HCT116 (cell line): ENCODE data around the gene ZNF554. TPM values are rescaled to one million over a fixed set of nuclear protein-coding genes. Genes with fewer than 3 reads are reported as not detected.

Experiments
- ATAC-seq: fragments of 200-7000 bp; cut with Tn5 transposase; 2 replicates; pipeline ENCODE4 v1.9.1; 2020; ENCODE audit warnings: mild to moderate bottlenecking, moderate library complexity
- BruUV-seq: library from RNA; stranded (reverse); fragments of 400-500 nt; replicated peaks from 2 replicates; lab custom pipeline; 2021; lab: Mats Ljungman, UMichigan
- CTCF ChIA-PET: fragments of 300-600 bp; sonication (Branson Sonifier 250); formaldehyde crosslinking; loops from one replicate; lab custom pipeline; 2021; ENCODE audit warnings: antibody characterized with exemption; lab: Charles Lee
- POLR2A ChIA-PET: fragments of 300-600, 350-600 bp; sonication (Branson Sonifier 250); formaldehyde crosslinking; loops from one replicate; lab custom pipeline; 2021; ENCODE audit warnings: antibody characterized with exemption; lab: Charles Lee
- RAD21 ChIA-PET, 2 experiments: fragments of 300-600 bp; sonication (Branson Sonifier 250); formaldehyde crosslinking; loops; one replicate each; lab custom pipeline; 2023; ENCODE audit warnings: low total read pairs in 2 of 2; ENCODE audit not compliant: uncharacterized antibody in 2 of 2, unreplicated experiment in 2 of 2, low non-redundant PET in 1 of 2; lab: Charles Lee
- DNase-seq: peaks from one replicate; pipeline ENCODE4 v3.0.0-alpha.2; 2010; ENCODE audit warnings: low read depth, low spot score
- H2AFZ ChIP-seq: fragments of 200-600 bp; shearing (Covaris generic), sonication (generic); 2 replicates; pipeline ENCODE4 v1.6.1; 2017; ENCODE audit warnings: low read depth, mixed run types, mixed read lengths, antibody characterized with exemption, low read length; ENCODE audit not compliant: poor library complexity, severe bottlenecking
- H3K27ac ChIP-seq: 2 replicates; pipeline ENCODE4 v1.5.1; 2012; ENCODE audit warnings: low read depth, low read length
- H3K27me3 ChIP-seq: fragments of 200-600 bp; sonication (generic); 2 replicates; pipeline ENCODE4 v1.6.1; 2016; ENCODE audit warnings: mixed run types, low read length, mixed read lengths; ENCODE audit not compliant: insufficient read depth
- H3K36me3 ChIP-seq, 2 experiments: fragments of 200-500 bp in 1 of 2; fragments of 200-600 bp in 1 of 2; sonication (Bioruptor generic) in 1 of 2; sonication (generic) in 1 of 2; 2 replicates each; pipeline versions ENCODE4 v1.5.1 to v1.6.1; 2014 to 2016; ENCODE audit warnings: low read length in 2 of 2, inconsistent platforms in 1 of 2, mixed read lengths in 1 of 2, mixed run types in 1 of 2; ENCODE audit not compliant: insufficient read depth in 2 of 2, control insufficient read depth in 1 of 2
- H3K4me1 ChIP-seq, 2 experiments: fragments of 200-600 bp in 1 of 2; sonication (generic) in 1 of 2; 2 replicates each; pipeline versions ENCODE4 v1.5.1 to v1.6.1; 2012 to 2017; ENCODE audit warnings: low read length in 2 of 2, inconsistent platforms in 1 of 2, mild to moderate bottlenecking in 1 of 2, mixed read lengths in 1 of 2, mixed run types in 1 of 2, moderate library complexity in 1 of 2; ENCODE audit not compliant: insufficient read depth in 2 of 2, control insufficient read depth in 1 of 2
- H3K4me2 ChIP-seq: fragments of 200-600 bp; sonication (generic); 2 replicates; pipeline ENCODE4 v1.6.1; 2017; ENCODE audit warnings: mixed run types, low read length, mixed read lengths
- H3K4me3 ChIP-seq, 2 experiments: fragments of 200-600 bp in 1 of 2; sonication (generic) in 1 of 2; replicated peaks in 1 of 2; 2 replicates each; pipeline ENCODE4 v1.5.1; 2011 to 2016; ENCODE audit warnings: low read length in 2 of 2, control low read depth in 1 of 2, low read depth in 1 of 2, mild to moderate bottlenecking in 1 of 2, mixed read lengths in 1 of 2, mixed run types in 1 of 2
- H3K79me2 ChIP-seq: fragments of 200-600 bp; sonication (generic); 2 replicates; pipeline ENCODE4 v1.6.1; 2017; ENCODE audit warnings: mild to moderate bottlenecking, mixed run types, low read length, moderate library complexity, mixed read lengths; ENCODE audit not compliant: insufficient read depth
- H3K9ac ChIP-seq: fragments of 200-600 bp; sonication (generic); 2 replicates; pipeline ENCODE4 v1.6.1; 2016; ENCODE audit warnings: low read length, mixed read lengths
- H3K9me2 ChIP-seq: fragments of 200-600 bp; sonication (generic), shearing (Covaris generic); 2 replicates; pipeline ENCODE4 v1.6.1; 2017; ENCODE audit warnings: mixed run types, mild to moderate bottlenecking, moderate library complexity; ENCODE audit not compliant: insufficient read depth
- H3K9me3 ChIP-seq, 2 experiments: fragments of 200-500 bp in 1 of 2; fragments of 200-600 bp in 1 of 2; sonication (Bioruptor generic) in 1 of 2; sonication (generic) in 1 of 2; 2 replicates each; pipeline ENCODE4 v1.6.1; 2014 to 2017; ENCODE audit warnings: low read length in 2 of 2, mixed read lengths in 2 of 2, inconsistent platforms in 1 of 2, low read depth in 1 of 2, mild to moderate bottlenecking in 1 of 2, mixed run types in 1 of 2, moderate library complexity in 1 of 2; ENCODE audit not compliant: control insufficient read depth in 1 of 2, insufficient read depth in 1 of 2
- H4K20me1 ChIP-seq: fragments of 200-600 bp; sonication (generic), shearing (Covaris generic); 2 replicates; pipeline ENCODE4 v1.6.1; 2017; ENCODE audit warnings: mixed run types, mild to moderate bottlenecking, moderate library complexity; ENCODE audit not compliant: insufficient read depth
- CBX3 ChIP-seq: IDR thresholded peaks from 2 replicates; pipeline ENCODE4 v1.6.1; 2012; ENCODE audit warnings: low read depth
- CEBPB ChIP-seq: IDR thresholded peaks from 2 replicates; pipeline ENCODE4 v1.6.1; 2012; ENCODE audit warnings: low read depth
- CTCF ChIP-seq, 3 experiments: fragments of 200-600 bp in 1 of 3; sonication (generic) in 1 of 3; IDR thresholded peaks in 2 of 3; conservative IDR thresholded peaks in 1 of 3; 2 replicates each; pipeline ENCODE4 v1.5.1; 2012 to 2017; ENCODE audit warnings: low read depth in 2 of 3, low read length in 2 of 3, antibody characterized with exemption in 1 of 3, borderline replicate concordance in 1 of 3, control low read depth in 1 of 3, mild to moderate bottlenecking in 1 of 3, mixed read lengths in 1 of 3, mixed run types in 1 of 3, moderate library complexity in 1 of 3; ENCODE audit not compliant: insufficient read depth in 1 of 3
- EGR1 ChIP-seq: IDR thresholded peaks from 2 replicates; pipeline ENCODE4 v1.6.1; 2012; ENCODE audit warnings: low read depth
- EZH2phosphoT487 ChIP-seq: fragments of 200-600 bp; IDR thresholded peaks from 2 replicates; pipeline ENCODE4 v1.6.1; 2018; ENCODE audit warnings: antibody characterized with exemption, borderline replicate concordance
- FOSL1 ChIP-seq: IDR thresholded peaks from 2 replicates; pipeline ENCODE4 v1.6.1; 2012; ENCODE audit warnings: low read depth
- JUND ChIP-seq: IDR thresholded peaks from 2 replicates; pipeline ENCODE4 v1.6.1; 2012
- POLR2A ChIP-seq: IDR thresholded peaks from 2 replicates; pipeline ENCODE4 v1.7.0; 2011; ENCODE audit warnings: borderline replicate concordance; ENCODE audit not compliant: insufficient read depth, insufficient read length; ENCODE audit errors: extremely low read depth
- RAD21 ChIP-seq: IDR thresholded peaks from 2 replicates; pipeline ENCODE4 v1.6.1; 2012; ENCODE audit warnings: low read depth, mild to moderate bottlenecking
- REST ChIP-seq: IDR thresholded peaks from 2 replicates; pipeline ENCODE4 v1.6.1; 2012; ENCODE audit warnings: low read depth
- SIN3A ChIP-seq: IDR thresholded peaks from 2 replicates; pipeline ENCODE4 v1.6.1; 2012; ENCODE audit warnings: low read depth
- SP1 ChIP-seq: IDR thresholded peaks from 2 replicates; pipeline ENCODE4 v1.6.1; 2012; ENCODE audit warnings: low read depth
- SRF ChIP-seq: IDR thresholded peaks from 2 replicates; pipeline ENCODE4 v1.6.1; 2012; ENCODE audit warnings: low read depth
- TCF7L2 ChIP-seq: IDR thresholded peaks from 2 replicates; pipeline ENCODE4 v1.7.0; 2011; ENCODE audit warnings: borderline replicate concordance, inconsistent platforms; ENCODE audit not compliant: insufficient read depth, insufficient read length; ENCODE audit errors: extremely low read depth
- YY1 ChIP-seq: IDR thresholded peaks from 2 replicates; pipeline ENCODE4 v1.6.1; 2011; ENCODE audit warnings: low read length, low read depth, moderate library complexity, mild to moderate bottlenecking; ENCODE audit not compliant: insufficient replicate concordance; ENCODE audit errors: extremely low read depth
- ZFX ChIP-seq: fragments of 450-650 bp; IDR thresholded peaks from 2 replicates; pipeline ENCODE4 v1.6.1; 2017
- intact Hi-C: fragments of 100-400 bp; cut with micrococcal nuclease; formaldehyde crosslinking; loops from 2 replicates; pipeline ENCODE4 v1.10.0; 2022
- total RNA-seq: library from RNA; stranded (reverse); gene quantifications from one replicate; pipeline ENCODE4 v1.2.1, GENCODE V29; 2021; ENCODE audit not compliant: unreplicated experiment
- TF ChIP-seq, protein P1 (sequence below): IDR thresholded peaks from 2 replicates; pipeline ENCODE4 v1.6.1; 2011; ENCODE audit warnings: mild to moderate bottlenecking, low read length, moderate library complexity; ENCODE audit not compliant: insufficient replicate concordance; ENCODE audit errors: extremely low read depth
- TF ChIP-seq, protein P2 (sequence below): IDR thresholded peaks from 2 replicates; pipeline ENCODE4 v1.6.1; 2012
- TF ChIP-seq, protein P3 (sequence below): IDR thresholded peaks from 2 replicates; pipeline ENCODE4 v1.6.1; 2012

Gene ZNF554
- total RNA-seq, 1 experiment from 2014 or later: 4.0 TPM

DNA sequence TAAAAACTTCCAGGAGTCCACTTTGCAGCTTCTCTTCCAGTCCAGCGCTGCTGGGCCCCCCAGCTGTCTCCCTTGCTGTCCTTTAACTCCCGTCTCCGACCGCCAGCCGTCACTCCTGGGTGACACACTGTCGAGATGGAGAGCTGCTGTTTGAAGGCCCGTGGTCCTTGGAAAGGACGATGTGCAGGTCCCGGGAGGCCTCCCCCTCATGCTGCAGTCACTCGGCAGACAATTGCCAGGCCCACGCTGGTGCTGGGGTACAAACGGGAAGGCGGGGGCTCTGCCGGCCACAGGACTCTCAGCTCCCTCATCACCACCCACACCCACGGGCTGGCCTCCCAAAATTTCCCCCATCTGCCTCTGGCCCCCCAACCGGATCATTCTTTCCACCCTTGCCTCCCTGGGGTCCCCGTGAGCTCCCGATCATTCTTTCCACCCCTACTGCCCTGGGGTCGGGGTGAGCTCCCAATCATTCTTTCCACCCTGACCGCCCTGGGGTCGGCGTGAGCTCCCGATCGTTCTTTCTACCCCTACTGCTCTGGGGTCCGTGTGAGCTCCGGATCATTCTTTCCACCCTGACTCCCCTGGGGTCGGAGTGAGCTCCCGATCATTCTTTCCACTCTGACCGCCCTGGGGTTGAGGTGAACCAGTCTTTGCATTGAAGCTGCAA is 16.0 kb upstream of the ZNF554 start:
- H3K9me3 ChIP-seq: no peaks in the 10 kb centered on the region
- no peak overlapping the region for H2AFZ ChIP-seq
- H3K9ac ChIP-seq: no peak overlapping the region
- H3K4me1 ChIP-seq: peaks cover 0 to 1% of the 10 kb centered on the region in 2 experiments; a peak in 2 of 4 replicates
- RAD21 ChIA-PET: no interaction called here
- no peaks in the 10 kb centered on the region for H4K20me1 ChIP-seq
- POLR2A ChIA-PET: no interaction called here
- no peak for TF ChIP-seq SIN3A
- TF ChIP-seq FOSL1: no peak
- TF ChIP-seq JUND: no peak
- TF ChIP-seq SP1: no peak
- TF ChIP-seq CTCF (IDR thresholded peaks at IDR 0.05 in 2 of 3, conservative IDR thresholded peaks at IDR 0.05 in 1 of 3; ENCODE audit: borderline replicate concordance in 1 of 3, insufficient read depth in 1 of 3, low read depth in 2 of 3, low read length in 2 of 3): no peak
- no peak for TF ChIP-seq TCF7L2
- no peak for TF ChIP-seq CBX3
- TF ChIP-seq YY1: no peak
- TF ChIP-seq SRF: no peak
- no peak for TF ChIP-seq CEBPB
- TF ChIP-seq EZH2phosphoT487: no peak
- no peak for TF ChIP-seq REST
- no peak for TF ChIP-seq ZFX
- no peak for TF ChIP-seq EGR1
- no peak for TF ChIP-seq RAD21
- TF ChIP-seq, protein P1, sequence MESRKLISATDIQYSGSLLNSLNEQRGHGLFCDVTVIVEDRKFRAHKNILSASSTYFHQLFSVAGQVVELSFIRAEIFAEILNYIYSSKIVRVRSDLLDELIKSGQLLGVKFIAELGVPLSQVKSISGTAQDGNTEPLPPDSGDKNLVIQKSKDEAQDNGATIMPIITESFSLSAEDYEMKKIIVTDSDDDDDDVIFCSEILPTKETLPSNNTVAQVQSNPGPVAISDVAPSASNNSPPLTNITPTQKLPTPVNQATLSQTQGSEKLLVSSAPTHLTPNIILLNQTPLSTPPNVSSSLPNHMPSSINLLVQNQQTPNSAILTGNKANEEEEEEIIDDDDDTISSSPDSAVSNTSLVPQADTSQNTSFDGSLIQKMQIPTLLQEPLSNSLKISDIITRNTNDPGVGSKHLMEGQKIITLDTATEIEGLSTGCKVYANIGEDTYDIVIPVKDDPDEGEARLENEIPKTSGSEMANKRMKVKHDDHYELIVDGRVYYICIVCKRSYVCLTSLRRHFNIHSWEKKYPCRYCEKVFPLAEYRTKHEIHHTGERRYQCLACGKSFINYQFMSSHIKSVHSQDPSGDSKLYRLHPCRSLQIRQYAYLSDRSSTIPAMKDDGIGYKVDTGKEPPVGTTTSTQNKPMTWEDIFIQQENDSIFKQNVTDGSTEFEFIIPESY: no peak
- TF ChIP-seq, protein P2, sequence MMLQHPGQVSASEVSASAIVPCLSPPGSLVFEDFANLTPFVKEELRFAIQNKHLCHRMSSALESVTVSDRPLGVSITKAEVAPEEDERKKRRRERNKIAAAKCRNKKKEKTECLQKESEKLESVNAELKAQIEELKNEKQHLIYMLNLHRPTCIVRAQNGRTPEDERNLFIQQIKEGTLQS: no peak
- TF ChIP-seq POLR2A: no peak
- TF ChIP-seq, protein P3, sequence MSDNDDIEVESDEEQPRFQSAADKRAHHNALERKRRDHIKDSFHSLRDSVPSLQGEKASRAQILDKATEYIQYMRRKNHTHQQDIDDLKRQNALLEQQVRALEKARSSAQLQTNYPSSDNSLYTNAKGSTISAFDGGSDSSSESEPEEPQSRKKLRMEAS: no peak
- H3K79me2 ChIP-seq: peaks cover 38% of the 10 kb centered on the region
- CTCF ChIA-PET: interaction anchor here (1.4 kb wide), 1 partner anchor 472 kb away, joined by 3 read pairs; no protein-coding TSS in a partner anchor
- no peak overlapping the region for H3K27ac ChIP-seq
- no peaks in the 10 kb centered on the region for H3K27me3 ChIP-seq
- no peak overlapping the region for H3K4me3 ChIP-seq
- DNase-seq (no peak), ATAC-seq (no peak)
- intact Hi-C loops: no loop called here
- no peak overlapping the region for H3K4me2 ChIP-seq
- no TSS peak for BruUV-seq
- H3K36me3 ChIP-seq: peaks cover 45 to 50% of the 10 kb centered on the region in 2 experiments; a peak in 3 of 4 replicates
- H3K9me2 ChIP-seq: no peaks in the 10 kb centered on the region
